A673 (cell line): ENCODE measurements around the gene ZNF577. TPM values are rescaled to one million over a fixed set of nuclear protein-coding genes. Genes with fewer than 3 reads are reported as not detected.

Experiments
- BruUV-seq: library from RNA; stranded (reverse); fragments of 400-500 nt; replicated peaks from 2 replicates; lab custom pipeline; 2021; lab: Mats Ljungman, UMichigan
- CTCF ChIA-PET: fragments of 300-600 bp; sonication (Branson Sonifier 250); formaldehyde crosslinking; loops from one replicate; lab custom pipeline; 2022; ENCODE audit warnings: antibody characterized with exemption; lab: Charles Lee
- POLR2A ChIA-PET: fragments of 300-600 bp; sonication (Branson Sonifier 250); formaldehyde crosslinking; loops from one replicate; lab custom pipeline; 2022; ENCODE audit warnings: antibody characterized with exemption; ENCODE audit not compliant: low non-redundant PET; lab: Charles Lee
- DNase-seq: peaks from one replicate; pipeline ENCODE4 v3.0.0-alpha.2; 2015; ENCODE audit warnings: low spot score
- H3K27ac ChIP-seq: fragments of 200-600 bp; sonication (generic); 2 replicates; pipeline ENCODE4 v1.5.1; 2016; ENCODE audit warnings: mixed run types, low read depth, mild to moderate bottlenecking, mixed read lengths, antibody characterized with exemption, low read length; ENCODE audit not compliant: poor library complexity, severe bottlenecking
- H3K27me3 ChIP-seq: fragments of 200-600 bp; sonication (generic); replicated peaks from 2 replicates; pipeline ENCODE4 v1.6.1; 2017; ENCODE audit warnings: mixed run types, low read depth, mild to moderate bottlenecking, mixed read lengths, antibody characterized with exemption, low read length; ENCODE audit not compliant: insufficient read depth, poor library complexity
- H3K36me3 ChIP-seq: fragments of 200-600 bp; sonication (generic); 2 replicates; pipeline ENCODE4 v1.6.1; 2016; ENCODE audit warnings: mixed run types, mild to moderate bottlenecking, mixed read lengths, antibody characterized with exemption, low read length; ENCODE audit not compliant: insufficient read depth, poor library complexity, severe bottlenecking
- H3K4me1 ChIP-seq: fragments of 200-600 bp; sonication (generic); 2 replicates; pipeline ENCODE4 v1.6.1; 2017; ENCODE audit warnings: mixed run types, mild to moderate bottlenecking, mixed read lengths, antibody characterized with exemption, low read length; ENCODE audit not compliant: insufficient read depth, poor library complexity, severe bottlenecking
- H3K4me3 ChIP-seq: fragments of 200-600 bp; sonication (generic); 2 replicates; pipeline ENCODE4 v1.5.1; 2016; ENCODE audit warnings: low read depth, mixed run types, mild to moderate bottlenecking, mixed read lengths, low read length; ENCODE audit not compliant: poor library complexity, severe bottlenecking
- H3K9me3 ChIP-seq: fragments of 200-600 bp; sonication (generic); 2 replicates; pipeline ENCODE4 v1.6.1; 2016; ENCODE audit warnings: mixed run types, low read depth, mild to moderate bottlenecking, mixed read lengths, antibody characterized with exemption, low read length; ENCODE audit not compliant: poor library complexity, severe bottlenecking
- CTCF ChIP-seq: fragments of 300-800, 200-600 bp; sonication (generic); conservative IDR thresholded peaks from 2 replicates; pipeline ENCODE4 v1.5.1; 2017; ENCODE audit warnings: low read depth, mild to moderate bottlenecking, antibody characterized with exemption, low read length, moderate library complexity, mixed read lengths
- EZH2 ChIP-seq: fragments of 200-600 bp; sonication (generic); IDR thresholded peaks from 2 replicates; pipeline ENCODE4 v1.6.1; 2017; ENCODE audit warnings: borderline replicate concordance, low read depth, mild to moderate bottlenecking, mixed read lengths, antibody characterized with exemption, low read length; ENCODE audit not compliant: poor library complexity, severe bottlenecking
- intact Hi-C: fragments of 100-400 bp; cut with micrococcal nuclease; formaldehyde crosslinking; loops from one replicate; pipeline ENCODE4 v1.10.0; 2022; ENCODE audit not compliant: unreplicated experiment
- total RNA-seq: library from RNA; stranded (reverse); gene quantifications from 2 replicates; pipeline ENCODE4 v1.2.3, GENCODE V29; 2021

Gene ZNF577
- total RNA-seq, 1 experiment from 2014 or later = 7.0 TPM

GRCh38 chr19:51822325-51822724 is 65.4 kb downstream of the ZNF577 start:
- H3K4me1 ChIP-seq = no peaks in the 10 kb centered on the region
- TF ChIP-seq CTCF (no peak), EZH2 (no peak)
- CTCF ChIA-PET = no interaction called here
- no peak for DNase-seq
- H3K9me3 ChIP-seq = peaks cover 5% of the 10 kb centered on the region
- POLR2A ChIA-PET = no interaction called here
- intact Hi-C loops = no loop called here
- no TSS peak for BruUV-seq
- peaks cover 6% of the 10 kb centered on the region for H3K27me3 ChIP-seq
- no peak overlapping the region for H3K27ac ChIP-seq
- H3K4me3 ChIP-seq = no peak overlapping the region
- no peaks in the 10 kb centered on the region for H3K36me3 ChIP-seq

- no peak for TF ChIP-seq EZH2
- no peak for TF ChIP-seq CTCF
- ChIA-PET CTCF (no interaction called here), POLR2A (no interaction called here)
- no peak overlapping the region for H3K4me3 ChIP-seq
- H3K27me3 ChIP-seq = peaks cover 6% of the 10 kb centered on the region
- intact Hi-C loops = no loop called here
- H3K27ac ChIP-seq = no peak overlapping the region
- H3K4me1 ChIP-seq = no peaks in the 10 kb centered on the region
- no peaks in the 10 kb centered on the region for H3K36me3 ChIP-seq
- DNase-seq = no peak
- peaks cover 5% of the 10 kb centered on the region for H3K9me3 ChIP-seq
- no TSS peak for BruUV-seq
Observed at GRCh38 chr19:51821921-51822320, 65.8 kb downstream of the ZNF577 start.

GRCh38 chr19:51821456-51821855 is 66.3 kb downstream of the ZNF577 start:
- CTCF ChIA-PET = no interaction called here
- H3K4me3 ChIP-seq = no peak overlapping the region
- H3K9me3 ChIP-seq = peaks cover 5% of the 10 kb centered on the region
- H3K27ac ChIP-seq = no peak overlapping the region
- no peaks in the 10 kb centered on the region for H3K36me3 ChIP-seq
- TF ChIP-seq CTCF (no peak), EZH2 (no peak)
- H3K4me1 ChIP-seq = no peaks in the 10 kb centered on the region
- no TSS peak for BruUV-seq
- DNase-seq = no peak
- intact Hi-C loops = no loop called here
- peaks cover 6% of the 10 kb centered on the region for H3K27me3 ChIP-seq
- POLR2A ChIA-PET = no interaction called here

Other genes with a start within 250 kb of the ZNF577 start
- not detected in 2 replicates for gene SIGLEC14, start 241.1 kb downstream of the ZNF577 start, total RNA-seq
- 28.4 and 28.6 TPM in 2 replicates for gene SPACA6, start 194.6 kb downstream of the ZNF577 start, total RNA-seq
- not detected in 2 replicates for gene HAS1, start 164.0 kb downstream of the ZNF577 start, total RNA-seq
- gene FPR1, start 136.1 kb downstream of the ZNF577 start, total RNA-seq = not detected in 2 replicates
- not detected in 2 replicates for gene FPR2, start 126.8 kb downstream of the ZNF577 start, total RNA-seq
- gene FPR3, start 92.8 kb downstream of the ZNF577 start, total RNA-seq = not detected in 2 replicates
- 22.9 and 26.3 TPM in 2 replicates for gene ZNF649, start 17.1 kb upstream of the ZNF577 start, total RNA-seq
- 5.3 and 7.7 TPM in 2 replicates for gene ZNF613, start 39.5 kb upstream of the ZNF577 start, total RNA-seq
- gene ZNF350, start 98.9 kb upstream of the ZNF577 start, total RNA-seq = 7.2 TPM in 2 replicates
- 10.2 and 11.4 TPM in 2 replicates for gene ZNF615, start 120.3 kb upstream of the ZNF577 start, total RNA-seq
- gene ZNF614, start 140.4 kb upstream of the ZNF577 start, total RNA-seq = 9.7 and 12.5 TPM in 2 replicates
- 12.6 and 13.2 TPM in 2 replicates for gene ZNF432, start 160.9 kb upstream of the ZNF577 start, total RNA-seq
- 15.7 and 16.7 TPM in 2 replicates for gene ZNF841, start 207.8 kb upstream of the ZNF577 start, total RNA-seq